K562 (cell line): ENCODE data around the gene FGGY. TPM values are rescaled to one million over a fixed set of nuclear protein-coding genes. Genes with fewer than 3 reads are reported as not detected.

Experiments used
- ATAC-seq: fragments of 200-7000 bp; cut with Tn5 transposase; 3 replicates; pipeline ENCODE4 v1.9.1; 2020; ENCODE audit warnings: moderate library complexity
- BruUV-seq: library from RNA; stranded (reverse); fragments of 400-500 nt; replicated peaks from 2 replicates; lab custom pipeline; 2021; lab: Mats Ljungman, UMichigan
- CTCF ChIA-PET: fragments of 300-600 bp; formaldehyde crosslinking; extraction: SDS; loops from one replicate; lab custom pipeline; 2021; ENCODE audit warnings: low intra/inter-chr PET ratio; lab: Yijun Ruan, JAX
- POLR2A ChIA-PET: fragments of 300-600, 350-650 bp; sonication (Branson Sonifier 250); formaldehyde crosslinking; extraction: SDS; loops from one replicate; lab custom pipeline; 2021; ENCODE audit warnings: antibody characterized with exemption, inconsistent platforms; lab: Yijun Ruan, JAX
- DNase-seq, 4 experiments: peaks; one replicate each; pipeline versions ENCODE4 v3.0.0 to v3.0.0-alpha.2; 2011 to 2018; ENCODE audit warnings: low spot score in 3 of 4, mixed read lengths in 3 of 4; ENCODE audit errors: extremely low read depth in 1 of 4
- FAIRE-seq: peaks from 2 replicates; lab custom pipeline; 2011; peaks lifted over from hg19 to GRCh38; lab: Jason Lieb, UNC
- H2AFZ ChIP-seq: 2 replicates; pipeline ENCODE4 v1.6.0; 2011; ENCODE audit warnings: low read depth, low read length, control low read depth, inconsistent platforms
- H3K27ac ChIP-seq: fragments of 200-600 bp; 3 replicates; pipeline ENCODE4 v1.8.0; 2011; ENCODE audit warnings: low read depth, mild to moderate bottlenecking, control low read depth, inconsistent platforms, low read length, moderate library complexity, mixed read lengths; ENCODE audit errors: extremely low read depth
- H3K27me3 ChIP-seq, 2 experiments: fragments of 300-600 bp in 1 of 2; 2 replicates in 1 of 2; 3 replicates in 1 of 2; pipeline versions ENCODE4 v1.6.0 to v1.8.0; 2011; ENCODE audit warnings: inconsistent platforms in 2 of 2, low read length in 2 of 2, mild to moderate bottlenecking in 1 of 2, mixed read lengths in 1 of 2, moderate library complexity in 1 of 2; ENCODE audit not compliant: control insufficient read depth in 2 of 2, insufficient read depth in 2 of 2
- H3K36me3 ChIP-seq: fragments of 300-600 bp; 3 replicates; pipeline ENCODE4 v1.8.0; 2011; ENCODE audit warnings: mild to moderate bottlenecking, low read length, inconsistent platforms; ENCODE audit not compliant: control insufficient read depth, insufficient read depth
- H3K4me1 ChIP-seq, 2 experiments: fragments of 200-600 bp in 1 of 2; replicated peaks in 1 of 2; 2 replicates in 1 of 2; 3 replicates in 1 of 2; pipeline versions ENCODE4 v1.5.1 to v1.8.0; 2011; ENCODE audit warnings: inconsistent platforms in 2 of 2, low read length in 2 of 2, mild to moderate bottlenecking in 1 of 2, mixed read lengths in 1 of 2, moderate library complexity in 1 of 2; ENCODE audit not compliant: control insufficient read depth in 2 of 2, insufficient read depth in 2 of 2
- H3K4me2 ChIP-seq: 2 replicates; pipeline ENCODE4 v1.6.1; 2011; ENCODE audit warnings: low read length, control low read depth, inconsistent platforms, mixed read lengths; ENCODE audit not compliant: insufficient read depth
- H3K4me3 ChIP-seq: fragments of 200-600 bp; sonication (generic), shearing (Covaris generic); 2 replicates; pipeline ENCODE4 v1.5.1; 2016; ENCODE audit warnings: control low read depth, inconsistent platforms
- H3K79me2 ChIP-seq: fragments of 200-600 bp; 3 replicates; pipeline ENCODE4 v1.8.0; 2011; ENCODE audit warnings: low read length, inconsistent platforms; ENCODE audit not compliant: control insufficient read depth, insufficient read depth
- H3K9ac ChIP-seq, 2 experiments: 2 replicates each; pipeline versions ENCODE4 v1.6.0 to v1.6.1; 2011; ENCODE audit warnings: low read depth in 2 of 2, low read length in 2 of 2, control low read depth in 1 of 2, inconsistent platforms in 1 of 2, mild to moderate bottlenecking in 1 of 2, mixed read lengths in 1 of 2; ENCODE audit not compliant: insufficient read depth in 1 of 2
- H3K9me1 ChIP-seq: one replicate; pipeline ENCODE4 v1.6.0; 2011; ENCODE audit warnings: inconsistent platforms, mild to moderate bottlenecking, low read length, moderate library complexity; ENCODE audit not compliant: control insufficient read depth, insufficient read depth
- H3K9me3 ChIP-seq: replicated peaks from 2 replicates; pipeline ENCODE4 v1.5.1; 2011; ENCODE audit warnings: low read depth, low read length, inconsistent platforms; ENCODE audit not compliant: control insufficient read depth, insufficient read depth
- H4K20me1 ChIP-seq: replicated peaks from 2 replicates; pipeline ENCODE4 v1.6.1; 2011; ENCODE audit warnings: low read length, inconsistent platforms, mixed read lengths; ENCODE audit not compliant: control insufficient read depth, insufficient read depth
- C11orf30 ChIP-seq: fragments of 450-650 bp; IDR thresholded peaks from 2 replicates; pipeline ENCODE4 v1.6.1; 2016; ENCODE audit warnings: low read depth, mild to moderate bottlenecking
- MAFG ChIP-seq: fragments of 450-650 bp; conservative IDR thresholded peaks from 2 replicates; pipeline ENCODE4 v1.6.1; 2016; ENCODE audit warnings: missing genetic modification characterization, missing compliant biosample characterization
- MEF2D ChIP-seq: conservative IDR thresholded peaks from 2 replicates; pipeline ENCODE4 v1.6.1; 2016; ENCODE audit warnings: low read depth, missing genetic modification characterization, missing compliant biosample characterization
- NFE2 ChIP-seq: IDR thresholded peaks from 2 replicates; pipeline ENCODE4 v1.6.1; 2014; ENCODE audit warnings: antibody characterized with exemption, low read depth
- ZNF41 ChIP-seq: fragments of 250-450 bp; sonication (Bioruptor Pico); conservative IDR thresholded peaks from 2 replicates; pipeline ENCODE4 v1.4.0; 2020; ENCODE audit warnings: mild to moderate bottlenecking
- WGBS: fragments of 100-300 bp; shearing (Covaris generic); methylation state at CpG from one replicate; pipeline ENCODE4 v1.1.6; 2016; ENCODE audit warnings: low coverage, mixed read lengths; ENCODE audit not compliant: insufficient coverage; ENCODE audit errors: missing lambda C conversion rate; 5-methylcytosine and 5-hydroxymethylcytosine counted together
- in situ Hi-C: fragments of 300-500 bp; cut with MboI; formaldehyde crosslinking; loops from 4 replicates; pipeline ENCODE4 v1.15.0; 2018; ENCODE audit warnings: inconsistent platforms, mixed read lengths
- intact Hi-C: fragments of 100-400 bp; cut with micrococcal nuclease; formaldehyde crosslinking; loops from 2 replicates; pipeline ENCODE4 v1.14.2; 2022
- polyA plus RNA-seq, 8 experiments: library from polyadenylated mRNA; depleted of rRNA in 4 of 8; stranded (reverse) in 5 of 8; unstranded in 3 of 8; fragments of >200 nt; fragmentation: Nextera tagmentation in 2 of 8; fragmentation: Illumina TruSeq in 1 of 8; extraction: Ambion mirVana in 2 of 8; extraction: Trizol in 1 of 8; gene quantifications; 2 replicates each; pipeline versions ENCODE4 v1.2.1 to v1.2.3, GENCODE V29; 2011 to 2014; ENCODE audit warnings: inconsistent platforms in 1 of 8, missing spikeins in 1 of 8
- total RNA-seq, 7 experiments: library from RNA; depleted of rRNA in 6 of 7; stranded (reverse); fragments of >200 nt in 6 of 7; fragmentation: Illumina TruSeq in 2 of 7; extraction: Trizol in 2 of 7; gene quantifications; 2 replicates each; pipeline versions ENCODE4 v1.2.1 to v1.2.3, GENCODE V29; 2011 to 2021; ENCODE audit warnings: low replicate concordance in 1 of 7
- TF ChIP-seq, protein P1 (sequence below): fragments of 250-450 bp; sonication (Bioruptor Pico); IDR thresholded peaks from 2 replicates; pipeline ENCODE4 v1.5.0; 2021

Gene FGGY
- total and polyA plus RNA-seq, 9 of the 15 experiments (the other 6 are each of a cell fraction or from before 2014, with no cell fraction given) = 9.7 to 19.2 (median 12.6) TPM

DNA sequence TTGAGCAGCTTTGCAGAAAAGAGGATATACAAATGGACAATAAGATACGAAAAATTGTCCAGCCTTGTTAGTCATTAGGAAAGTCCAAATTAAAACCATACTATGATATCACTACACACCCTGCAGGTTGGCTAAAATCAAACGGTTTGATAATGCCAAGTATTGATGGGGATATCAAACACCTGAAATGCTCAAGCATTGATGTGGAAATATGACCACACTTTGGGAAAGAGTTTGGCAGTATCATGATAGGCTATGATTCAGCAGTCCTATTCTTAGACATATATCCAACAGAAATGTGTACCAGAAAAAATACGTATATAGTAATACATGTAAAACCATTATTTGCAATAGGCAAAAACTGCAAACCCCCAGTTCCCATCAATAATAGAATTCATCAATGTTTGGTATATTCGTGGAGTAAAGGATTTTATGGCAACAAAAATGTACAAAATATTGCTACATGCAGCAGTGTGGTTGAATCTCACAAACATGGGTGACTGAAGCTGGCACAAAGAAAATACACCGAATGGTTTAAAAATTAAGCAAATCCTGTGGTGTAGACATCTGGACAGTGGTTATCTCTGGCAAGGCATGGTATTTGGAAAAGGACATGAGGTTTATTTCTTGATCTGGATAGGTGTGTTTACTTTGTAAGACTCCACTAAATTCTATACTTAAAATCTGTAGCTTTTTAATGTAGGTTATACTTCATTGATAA, 243.2 kb downstream of the FGGY start:
- intact Hi-C loops = no loop called here
- CTCF ChIA-PET = no interaction called here
- Histone ChIP-seq H3K9ac (no peak overlapping the region), H3K9me3 (no peaks in the 10 kb centered on the region), H3K4me3 (no peak overlapping the region), H3K4me1 (no peaks in the 10 kb centered on the region; a peak in 1 of 5 replicates), H3K27me3 (no peaks in the 10 kb centered on the region), H2AFZ (no peak overlapping the region), H3K27ac (no peak overlapping the region), H3K4me2 (no peak overlapping the region), H3K36me3 (no peaks in the 10 kb centered on the region), H3K79me2 (no peaks in the 10 kb centered on the region), H3K9me1 (no peaks in the 10 kb centered on the region), H4K20me1 (0 out of 2 replicates have a peak, but pooled peaks cover 3% of the 10 kb centered on the region)
- no TSS peak for BruUV-seq
- WGBS = 7% methylated on average over 5 of the region's 5 CpGs
- DNase-seq (no peak), FAIRE-seq (no peak), ATAC-seq (no peak)
- TF ChIP-seq C11orf30 (peak; percentile 26; the same call in 1 of the 2 replicates), ZNF41 (CRISPR knock-in tag) (no peak), NFE2 (peak; percentile 57; the same call in 1 of the 2 replicates), MAFG (tag) (peak; percentile 34; the same call in 1 of the 2 replicates), MEF2D (0 out of 2 replicates have a peak, but pooled peaks have one; percentile 31)
- TF ChIP-seq, protein P1, sequence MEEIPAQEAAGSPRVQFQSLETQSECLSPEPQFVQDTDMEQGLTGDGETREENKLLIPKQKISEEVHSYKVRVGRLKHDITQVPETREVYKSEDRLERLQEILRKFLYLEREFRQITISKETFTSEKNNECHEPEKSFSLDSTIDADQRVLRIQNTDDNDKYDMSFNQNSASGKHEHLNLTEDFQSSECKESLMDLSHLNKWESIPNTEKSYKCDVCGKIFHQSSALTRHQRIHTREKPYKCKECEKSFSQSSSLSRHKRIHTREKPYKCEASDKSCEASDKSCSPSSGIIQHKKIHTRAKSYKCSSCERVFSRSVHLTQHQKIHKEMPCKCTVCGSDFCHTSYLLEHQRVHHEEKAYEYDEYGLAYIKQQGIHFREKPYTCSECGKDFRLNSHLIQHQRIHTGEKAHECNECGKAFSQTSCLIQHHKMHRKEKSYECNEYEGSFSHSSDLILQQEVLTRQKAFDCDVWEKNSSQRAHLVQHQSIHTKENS (CRISPR knock-in tag) = no peak
- in situ Hi-C loops = no loop called here
- POLR2A ChIA-PET = no interaction called here
